Nephron (organoid): ENCODE data around the gene SAMM50.

Source experiments
- H3K27ac Mint-ChIP-seq, 3 experiments: 2 replicates each; pipeline ENCODE4 v1.8.0; 2020; ENCODE audit warnings: mixed read lengths in 3 of 3, mild to moderate bottlenecking in 2 of 3, moderate library complexity in 1 of 3
- H3K27me3 Mint-ChIP-seq: 2 replicates; pipeline ENCODE4 v1.8.0; 2021; ENCODE audit warnings: low read depth, mild to moderate bottlenecking, moderate library complexity, mixed read lengths
- H3K36me3 Mint-ChIP-seq: 2 replicates; pipeline ENCODE4 v1.8.0; 2020; ENCODE audit warnings: low read depth, mixed read lengths
- H3K4me1 Mint-ChIP-seq: 2 replicates; pipeline ENCODE4 v1.8.0; 2020; ENCODE audit warnings: mixed read lengths
- H3K4me3 Mint-ChIP-seq, 3 experiments: 2 replicates each; pipeline ENCODE4 v1.8.0; 2020; ENCODE audit warnings: mild to moderate bottlenecking in 3 of 3, mixed read lengths in 3 of 3, moderate library complexity in 2 of 3
- H3K9me3 Mint-ChIP-seq: 2 replicates; pipeline ENCODE4 v1.8.0; 2020; ENCODE audit warnings: mixed read lengths
- TF ChIP-seq, protein P1 (sequence below), 3 experiments: fragments of 200-600 bp; sonication (generic); IDR thresholded peaks; one replicate each; pipeline ENCODE4 v1.5.0; 2021; ENCODE audit warnings: antibody characterized with exemption in 3 of 3; ENCODE audit not compliant: unreplicated experiment in 3 of 3

The SAMM50 gene

DNA sequence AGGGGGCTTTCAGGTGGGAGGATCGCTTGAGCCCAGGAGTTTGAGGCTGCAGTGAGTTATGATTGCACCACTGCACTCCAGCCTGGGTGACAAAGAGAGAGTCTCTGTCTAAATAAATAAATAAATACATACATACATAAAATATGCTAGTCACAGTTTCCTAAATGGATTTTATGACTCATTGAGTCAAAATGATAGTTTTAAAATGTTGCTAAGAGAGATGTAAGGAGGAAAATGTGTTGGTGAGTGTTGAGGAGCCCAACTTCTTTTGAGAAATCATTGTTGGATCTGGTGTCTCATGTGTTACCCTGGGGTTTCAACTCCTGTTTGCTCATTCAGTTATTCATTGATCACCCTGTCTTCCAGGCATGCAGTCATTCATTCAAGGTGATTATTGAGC, 89.9 kb downstream of the SAMM50 start:
- TF ChIP-seq, protein P1, sequence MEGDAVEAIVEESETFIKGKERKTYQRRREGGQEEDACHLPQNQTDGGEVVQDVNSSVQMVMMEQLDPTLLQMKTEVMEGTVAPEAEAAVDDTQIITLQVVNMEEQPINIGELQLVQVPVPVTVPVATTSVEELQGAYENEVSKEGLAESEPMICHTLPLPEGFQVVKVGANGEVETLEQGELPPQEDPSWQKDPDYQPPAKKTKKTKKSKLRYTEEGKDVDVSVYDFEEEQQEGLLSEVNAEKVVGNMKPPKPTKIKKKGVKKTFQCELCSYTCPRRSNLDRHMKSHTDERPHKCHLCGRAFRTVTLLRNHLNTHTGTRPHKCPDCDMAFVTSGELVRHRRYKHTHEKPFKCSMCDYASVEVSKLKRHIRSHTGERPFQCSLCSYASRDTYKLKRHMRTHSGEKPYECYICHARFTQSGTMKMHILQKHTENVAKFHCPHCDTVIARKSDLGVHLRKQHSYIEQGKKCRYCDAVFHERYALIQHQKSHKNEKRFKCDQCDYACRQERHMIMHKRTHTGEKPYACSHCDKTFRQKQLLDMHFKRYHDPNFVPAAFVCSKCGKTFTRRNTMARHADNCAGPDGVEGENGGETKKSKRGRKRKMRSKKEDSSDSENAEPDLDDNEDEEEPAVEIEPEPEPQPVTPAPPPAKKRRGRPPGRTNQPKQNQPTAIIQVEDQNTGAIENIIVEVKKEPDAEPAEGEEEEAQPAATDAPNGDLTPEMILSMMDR (IDR thresholded peaks at IDR 0.05; ENCODE audit: unreplicated experiment in 3 of 3), result no peak
- Mint-ChIP-seq H3K9me3 (peaks cover 7% of the 10 kb centered on the region), H3K4me3 (no peak overlapping the region), H3K27me3 (no peaks in the 10 kb centered on the region), H3K36me3 (no peaks in the 10 kb centered on the region), H3K4me1 (peaks cover 14% of the 10 kb centered on the region), H3K27ac (no peak overlapping the region)
